NCI-H460 (cell line): ENCODE data around the gene MTCL1. TPM values are rescaled to one million over a fixed set of nuclear protein-coding genes. Genes with fewer than 3 reads are reported as not detected.

Experiments used
- DNase-seq: peaks from one replicate; pipeline ENCODE4 v3.0.0-alpha.2; 2016; ENCODE audit warnings: low read depth; ENCODE audit errors: extremely low read depth
- polyA plus RNA-seq: library from polyadenylated mRNA; depleted of rRNA; stranded (reverse); fragments of >200 nt; gene quantifications from 2 replicates; pipeline ENCODE4 v1.2.3, GENCODE V29; 2014; cell fraction: nucleus; rRNA removed
- total RNA-seq: library from RNA; depleted of rRNA; stranded (reverse); fragments of >200 nt; shearing (Covaris generic); gene quantifications from 2 replicates; pipeline ENCODE4 v1.2.3, GENCODE V29; 2014; rRNA removed

The MTCL1 gene
- total RNA-seq = 27.0 TPM in 2 replicates
- polyA plus RNA-seq = 60.5 and 101 TPM in 2 replicates

- DNase-seq = peak; percentile 41
Observed at GRCh38 chr18:8705238-8705960, at the start of gene MTCL1. Gene MTCL1, plus strand, starts transcription at chr18:8705556. Its CDS starts 105 bp downstream, at chr18:8705661.

- no peak for DNase-seq
Observed at GRCh38 chr18:8656232-8656631, 49.1 kb upstream of the MTCL1 start.

- no peak for DNase-seq
Observed at GRCh38 chr18:8657050-8657820, 48.1 kb upstream of the MTCL1 start.

GRCh38 chr18:8657873-8658470 is 47.4 kb upstream of the MTCL1 start:
- no peak for DNase-seq

GRCh38 chr18:8658858-8659485 is 46.4 kb upstream of the MTCL1 start:
- DNase-seq = no peak

GRCh38 chr18:8659609-8660242 is 45.6 kb upstream of the MTCL1 start:
- DNase-seq = no peak

- DNase-seq = no peak
Observed at GRCh38 chr18:8660316-8660715, 45.0 kb upstream of the MTCL1 start.

- DNase-seq = no peak
Observed at GRCh38 chr18:8661754-8662559, 43.4 kb upstream of the MTCL1 start.

GRCh38 chr18:8662560-8663255 is 42.6 kb upstream of the MTCL1 start:
- DNase-seq = peak; percentile 49

- DNase-seq = no peak
Observed at GRCh38 chr18:8667846-8668245, 37.5 kb upstream of the MTCL1 start.

- DNase-seq = no peak
Observed at GRCh38 chr18:8668381-8668780, 37.0 kb upstream of the MTCL1 start.

GRCh38 chr18:8669571-8669970 is 35.8 kb upstream of the MTCL1 start:
- DNase-seq = no peak

- no peak for DNase-seq
Observed at GRCh38 chr18:8673256-8674209, 31.8 kb upstream of the MTCL1 start.

- DNase-seq = no peak
Observed at GRCh38 chr18:8675057-8675456, 30.3 kb upstream of the MTCL1 start.

- no peak for DNase-seq
Observed at GRCh38 chr18:8681196-8681595, 24.2 kb upstream of the MTCL1 start.

GRCh38 chr18:8684577-8684976 is 20.8 kb upstream of the MTCL1 start:
- no peak for DNase-seq

- DNase-seq = no peak
Observed at GRCh38 chr18:8685141-8685913, 20.0 kb upstream of the MTCL1 start.
